WERI-Rb-1 (cell line): ENCODE results near the gene RAB27A.
A peak's percentile ranks its signal among the peaks of the same experiment; 100 is the strongest.

Experiments
- DNase-seq: peaks from one replicate; pipeline ENCODE4 v3.0.0-alpha.2; 2020
- H3K27ac ChIP-seq: fragments of 250-450 bp; sonication (Bioruptor Pico); 2 replicates; pipeline ENCODE4 v1.5.1; 2020; ENCODE audit warnings: mild to moderate bottlenecking, moderate library complexity
- H3K27me3 ChIP-seq: fragments of 250-450 bp; sonication (Bioruptor Pico); 2 replicates; pipeline ENCODE4 v1.5.1; 2021; ENCODE audit warnings: mild to moderate bottlenecking, low read depth, moderate library complexity; ENCODE audit not compliant: insufficient read depth, severe bottlenecking
- H3K36me3 ChIP-seq: fragments of 250-450 bp; sonication (Bioruptor Pico); 2 replicates; pipeline ENCODE4 v1.5.1; 2020; ENCODE audit warnings: mild to moderate bottlenecking, moderate library complexity
- H3K4me3 ChIP-seq: 2 replicates; pipeline ENCODE4 v1.5.1; 2011; ENCODE audit warnings: low read depth, mild to moderate bottlenecking, control low read depth, low read length
- H3K9me3 ChIP-seq: fragments of 250-450 bp; sonication (Bioruptor Pico); 2 replicates; pipeline ENCODE4 v1.5.1; 2021; ENCODE audit warnings: mild to moderate bottlenecking, moderate library complexity; ENCODE audit not compliant: severe bottlenecking
- TF ChIP-seq, protein P1 (sequence below): IDR thresholded peaks from 2 replicates; pipeline ENCODE4 v1.5.1; 2011; ENCODE audit warnings: low read depth, mild to moderate bottlenecking, control low read depth, inconsistent platforms, low read length

RAB27A gene

DNA sequence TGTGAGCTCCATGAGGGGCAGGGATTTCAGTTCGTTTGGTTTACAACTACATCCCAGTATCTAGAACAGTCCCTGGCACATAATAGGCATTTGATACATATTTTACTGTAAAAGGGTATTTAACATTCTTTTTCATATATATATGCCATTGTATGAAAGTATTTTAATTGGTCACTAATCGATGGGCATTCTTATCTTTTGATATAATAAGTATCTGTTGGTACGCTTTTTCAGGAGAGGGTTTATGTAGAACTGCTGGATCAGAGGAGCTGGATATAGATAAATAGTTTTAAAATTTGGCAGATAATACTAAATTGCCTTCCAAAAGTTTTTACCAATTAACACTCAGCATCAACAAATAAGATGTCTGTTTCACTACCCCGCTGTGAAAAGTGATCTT, 91.9 kb downstream of the RAB27A start:
- H3K27me3 ChIP-seq: no peaks in the 10 kb centered on the region
- peak overlapping the region; percentile 91 for H3K4me3 ChIP-seq
- peaks cover 14% of the 10 kb centered on the region for H3K36me3 ChIP-seq
- DNase-seq: no peak
- H3K9me3 ChIP-seq: no peaks in the 10 kb centered on the region
- no peak overlapping the region for H3K27ac ChIP-seq
- TF ChIP-seq, protein P1, sequence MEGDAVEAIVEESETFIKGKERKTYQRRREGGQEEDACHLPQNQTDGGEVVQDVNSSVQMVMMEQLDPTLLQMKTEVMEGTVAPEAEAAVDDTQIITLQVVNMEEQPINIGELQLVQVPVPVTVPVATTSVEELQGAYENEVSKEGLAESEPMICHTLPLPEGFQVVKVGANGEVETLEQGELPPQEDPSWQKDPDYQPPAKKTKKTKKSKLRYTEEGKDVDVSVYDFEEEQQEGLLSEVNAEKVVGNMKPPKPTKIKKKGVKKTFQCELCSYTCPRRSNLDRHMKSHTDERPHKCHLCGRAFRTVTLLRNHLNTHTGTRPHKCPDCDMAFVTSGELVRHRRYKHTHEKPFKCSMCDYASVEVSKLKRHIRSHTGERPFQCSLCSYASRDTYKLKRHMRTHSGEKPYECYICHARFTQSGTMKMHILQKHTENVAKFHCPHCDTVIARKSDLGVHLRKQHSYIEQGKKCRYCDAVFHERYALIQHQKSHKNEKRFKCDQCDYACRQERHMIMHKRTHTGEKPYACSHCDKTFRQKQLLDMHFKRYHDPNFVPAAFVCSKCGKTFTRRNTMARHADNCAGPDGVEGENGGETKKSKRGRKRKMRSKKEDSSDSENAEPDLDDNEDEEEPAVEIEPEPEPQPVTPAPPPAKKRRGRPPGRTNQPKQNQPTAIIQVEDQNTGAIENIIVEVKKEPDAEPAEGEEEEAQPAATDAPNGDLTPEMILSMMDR: no peak

DNA sequence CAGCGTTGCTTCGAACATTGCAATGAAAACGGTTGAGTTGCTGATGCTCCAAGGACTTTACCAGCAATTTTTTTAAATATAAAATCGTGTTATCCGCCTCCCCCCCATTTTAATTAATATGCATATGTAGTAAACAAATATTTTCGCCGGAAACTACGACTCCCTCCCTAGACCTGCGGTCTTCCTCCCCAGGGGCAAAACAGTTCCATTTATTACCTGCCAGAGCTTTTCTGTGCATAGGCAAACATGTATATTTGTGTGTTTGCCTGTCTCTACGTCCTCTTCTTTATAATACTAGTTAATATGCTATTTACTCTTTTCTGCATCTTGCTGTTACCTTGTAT, 92.3 kb downstream of the RAB27A start:
- H3K27me3 ChIP-seq: no peaks in the 10 kb centered on the region
- H3K9me3 ChIP-seq: no peaks in the 10 kb centered on the region
- TF ChIP-seq, protein P1: no peak
- H3K4me3 ChIP-seq: peak overlapping the region; percentile 91
- peak overlapping the region; percentile 90 for H3K27ac ChIP-seq
- H3K36me3 ChIP-seq: peaks cover 18% of the 10 kb centered on the region
- DNase-seq: no peak

DNA sequence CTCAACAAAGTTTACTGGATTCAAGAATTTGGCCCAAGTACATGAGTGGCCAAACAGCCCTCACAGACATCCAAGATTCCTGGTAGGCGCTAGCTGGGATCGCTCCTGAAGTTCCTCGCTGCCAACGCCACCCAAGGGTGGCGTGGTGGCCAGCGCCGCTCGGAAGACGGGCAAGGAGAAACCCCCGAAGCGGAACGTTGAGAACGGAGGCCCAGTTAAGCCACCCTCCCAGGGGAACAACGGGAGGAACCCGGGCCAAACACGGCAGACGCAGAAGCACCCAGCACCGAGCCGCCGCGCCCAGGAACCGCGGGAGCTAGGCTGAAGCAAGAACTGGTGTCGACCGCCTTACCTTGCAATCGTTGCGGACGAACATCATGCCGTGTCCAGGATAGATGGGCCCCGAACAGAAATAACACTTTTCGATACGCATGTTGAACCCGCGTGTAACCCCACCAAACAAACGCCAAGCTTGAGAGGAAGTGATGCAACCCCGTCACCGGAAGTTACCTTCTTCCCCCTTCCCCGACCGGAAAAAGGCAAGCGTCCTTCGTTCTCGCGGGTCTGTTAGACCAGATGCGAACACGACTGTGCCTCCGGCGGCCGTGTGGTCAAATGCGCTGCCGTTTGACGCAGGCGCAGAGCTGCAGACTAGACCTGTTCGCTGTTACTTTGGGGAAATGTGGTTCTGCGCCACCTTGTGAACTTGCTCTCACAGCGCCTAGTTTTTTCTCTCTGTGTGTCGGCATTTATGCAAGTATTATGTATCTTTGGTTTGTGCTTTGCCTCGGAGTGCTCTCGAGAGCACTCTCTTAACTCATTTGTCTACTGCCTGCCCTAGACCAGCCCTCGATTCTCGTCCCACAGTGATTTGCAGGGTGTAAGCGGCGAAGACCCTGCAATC, 92.9 kb downstream of the RAB27A start, which contains the start of gene RSL24D1:
TSS of gene RSL24D1 (minus strand) at position 484 of the 904 bp plus-strand sequence. CDS start at position 433, 51 bp downstream.
- Histone ChIP-seq H3K27ac (peak within 1 kb of the TSS; percentile 90), H3K9me3 (no peaks in the 10 kb centered on the region), H3K4me3 (peak within 1 kb of the TSS; percentile 91), H3K36me3 (peaks cover 23% of the 10 kb centered on the region), H3K27me3 (no peaks in the 10 kb centered on the region)
- DNase-seq: peak; percentile 96
- TF ChIP-seq, protein P1: peak; percentile 57

DNA sequence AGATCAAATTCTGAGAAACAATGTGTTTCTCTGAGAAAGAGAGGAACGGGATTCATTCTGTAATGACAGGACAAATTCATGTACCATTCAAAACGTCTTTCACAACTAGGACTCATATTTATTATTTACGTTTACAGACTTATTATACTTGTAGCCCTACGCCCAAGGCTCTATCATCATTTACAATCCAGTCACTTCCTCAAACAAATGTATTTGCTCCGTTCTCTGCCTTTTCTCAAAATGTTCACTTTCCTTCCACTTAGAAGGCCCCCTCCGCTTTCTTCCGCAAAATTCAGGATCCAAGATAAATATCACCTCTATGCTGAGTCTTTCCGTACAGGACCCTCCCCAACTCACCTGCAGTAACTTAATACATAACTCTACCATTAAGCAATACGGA, 93.6 kb downstream of the RAB27A start:
- Histone ChIP-seq H3K4me3 (peak overlapping the region; percentile 91), H3K9me3 (no peaks in the 10 kb centered on the region), H3K36me3 (peaks cover 30% of the 10 kb centered on the region), H3K27me3 (no peaks in the 10 kb centered on the region), H3K27ac (peak overlapping the region; percentile 90)
- TF ChIP-seq, protein P1: no peak
- DNase-seq: no peak

DNA sequence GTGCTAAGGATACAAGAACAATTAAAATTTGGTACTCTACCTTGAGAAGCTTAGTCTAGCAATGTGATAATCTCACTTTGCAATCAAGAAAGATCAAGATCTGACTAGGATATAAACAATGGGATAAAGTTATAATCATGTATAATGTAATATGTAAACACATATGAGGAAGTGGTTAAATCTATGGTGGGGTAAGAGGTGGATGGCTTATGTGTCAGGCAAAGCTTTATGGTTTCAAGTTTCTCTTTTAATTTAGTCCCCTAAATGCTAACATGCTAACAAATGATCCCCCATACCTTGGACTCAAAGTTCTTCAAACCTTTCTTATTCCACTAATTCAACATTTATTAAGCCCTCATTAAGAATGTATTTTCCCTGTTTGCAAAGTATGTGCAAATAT, 95.4 kb downstream of the RAB27A start:
- H3K4me3 ChIP-seq: no peak overlapping the region
- no peak overlapping the region for H3K27ac ChIP-seq
- H3K9me3 ChIP-seq: no peaks in the 10 kb centered on the region
- H3K27me3 ChIP-seq: no peaks in the 10 kb centered on the region
- no peak for DNase-seq
- TF ChIP-seq, protein P1: no peak
- peaks cover 44% of the 10 kb centered on the region for H3K36me3 ChIP-seq
